SK-N-SH (cell line): ENCODE measurements around the gene VSIG10L. TPM values are rescaled to one million over a fixed set of nuclear protein-coding genes. Genes with fewer than 3 reads are reported as not detected.

ENCODE experiments used
- CTCF ChIA-PET: fragments of 300-600, 350-600 bp; formaldehyde crosslinking; extraction: SDS; loops from one replicate; lab custom pipeline; 2021; lab: Yijun Ruan, JAX
- POLR2A ChIA-PET: fragments of 350-600 bp; sonication (Branson Sonifier 250); formaldehyde crosslinking; extraction: SDS; loops from one replicate; lab custom pipeline; 2020; ENCODE audit warnings: antibody characterized with exemption, inconsistent platforms; lab: Yijun Ruan, JAX
- DNase-seq: peaks from one replicate; pipeline ENCODE4 v3.0.0; 2012
- H2AFZ ChIP-seq: fragments of 200-600 bp; sonication (generic); 2 replicates; pipeline ENCODE4 v1.8.1; 2016; ENCODE audit warnings: antibody characterized with exemption, mild to moderate bottlenecking, low read depth
- H3F3A ChIP-seq: fragments of 200-600 bp; sonication (generic); replicated peaks from 2 replicates; pipeline ENCODE3; 2016; ENCODE audit warnings: antibody characterized with exemption, mild to moderate bottlenecking; ENCODE audit not compliant: insufficient read depth
- H3K27ac ChIP-seq, 2 experiments: fragments of 200-500 bp in 1 of 2; fragments of 200-600 bp in 1 of 2; sonication (Bioruptor generic) in 1 of 2; sonication (generic), shearing (Covaris generic) in 1 of 2; 2 replicates each; pipeline versions ENCODE4 v1.5.1 to v1.6.1; 2014 to 2016; ENCODE audit warnings: low read depth in 2 of 2, inconsistent platforms in 1 of 2, low read length in 1 of 2, mild to moderate bottlenecking in 1 of 2, mixed read lengths in 1 of 2
- H3K27me3 ChIP-seq: fragments of 200-600 bp; sonication (generic), shearing (Covaris generic); 2 replicates; pipeline ENCODE4 v1.6.1; 2016; ENCODE audit warnings: mixed run types; ENCODE audit not compliant: insufficient read depth
- H3K36me3 ChIP-seq, 2 experiments: fragments of 200-500 bp in 1 of 2; fragments of 200-600 bp in 1 of 2; sonication (Bioruptor generic) in 1 of 2; sonication (generic) in 1 of 2; replicated peaks in 1 of 2; 2 replicates each; pipeline versions ENCODE3 to v1.5.1; 2014 to 2016; ENCODE audit warnings: low read length in 1 of 2, mild to moderate bottlenecking in 1 of 2; ENCODE audit not compliant: insufficient read depth in 2 of 2, control insufficient read depth in 1 of 2
- H3K4me1 ChIP-seq, 2 experiments: fragments of 200-500 bp in 1 of 2; fragments of 200-600 bp in 1 of 2; sonication (Bioruptor generic) in 1 of 2; sonication (generic), shearing (Covaris generic) in 1 of 2; 2 replicates each; pipeline versions ENCODE4 v1.5.1 to v1.6.1; 2014 to 2016; ENCODE audit warnings: low read depth in 1 of 2, low read length in 1 of 2, mixed run types in 1 of 2; ENCODE audit not compliant: insufficient read depth in 2 of 2, control insufficient read depth in 1 of 2
- H3K4me2 ChIP-seq: fragments of 200-600 bp; sonication (generic), shearing (Covaris generic); 2 replicates; pipeline ENCODE4 v1.6.1; 2017; ENCODE audit warnings: mixed run types
- H3K4me3 ChIP-seq, 2 experiments: fragments of 200-500 bp in 1 of 2; fragments of 200-600 bp in 1 of 2; sonication (Bioruptor generic) in 1 of 2; sonication (generic), shearing (Covaris generic) in 1 of 2; 2 replicates each; pipeline versions ENCODE4 v1.5.1 to v1.8.1; 2014 to 2016; ENCODE audit warnings: low read depth in 2 of 2, inconsistent platforms in 1 of 2, low read length in 1 of 2, mild to moderate bottlenecking in 1 of 2, mixed read lengths in 1 of 2, moderate library complexity in 1 of 2
- H3K79me2 ChIP-seq: fragments of 200-600 bp; sonication (generic); 2 replicates; pipeline ENCODE4 v1.8.1; 2017; ENCODE audit warnings: mild to moderate bottlenecking; ENCODE audit not compliant: insufficient read depth
- H3K9ac ChIP-seq: fragments of 200-600 bp; sonication (generic); 2 replicates; pipeline ENCODE4 v1.6.1; 2017; ENCODE audit warnings: mixed run types
- H3K9me2 ChIP-seq: fragments of 200-600 bp; sonication (generic); 2 replicates; pipeline ENCODE4 v1.6.1; 2017; ENCODE audit warnings: mixed run types
- H3K9me3 ChIP-seq: fragments of 200-600 bp; sonication (generic); 2 replicates; pipeline ENCODE4 v1.6.1; 2017; ENCODE audit warnings: mixed run types, mild to moderate bottlenecking, moderate library complexity
- H4K20me1 ChIP-seq: fragments of 200-600 bp; sonication (generic); 2 replicates; pipeline ENCODE4 v1.6.1; 2017; ENCODE audit warnings: mild to moderate bottlenecking, mixed run types; ENCODE audit not compliant: insufficient read depth
- CHD2 ChIP-seq: fragments of 150-350 bp; IDR thresholded peaks from 2 replicates; pipeline ENCODE4 v1.6.1; 2018; ENCODE audit warnings: low read length; ENCODE audit not compliant: partially characterized antibody
- FOXJ3 ChIP-seq: sonication (generic); formaldehyde crosslinking; IDR thresholded peaks from 2 replicates; pipeline ENCODE4 v1.5.1; 2020; ENCODE audit warnings: mild to moderate bottlenecking, missing genetic modification reagents
- GABPA ChIP-seq: IDR thresholded peaks from 2 replicates; pipeline ENCODE4 v1.4.0; 2012; ENCODE audit warnings: low read depth, mild to moderate bottlenecking
- GATA2 ChIP-seq: sonication (generic); formaldehyde crosslinking; IDR thresholded peaks from 2 replicates; pipeline ENCODE4 v1.5.0; 2020; ENCODE audit warnings: mild to moderate bottlenecking, missing genetic modification reagents
- MXI1 ChIP-seq: IDR thresholded peaks from 2 replicates; pipeline ENCODE4 v1.6.1; 2012; ENCODE audit warnings: mild to moderate bottlenecking, low read depth, low read length, improper control_type of control experiment
- NRF1 ChIP-seq: IDR thresholded peaks from 2 replicates; pipeline ENCODE4 v1.6.1; 2012; ENCODE audit warnings: low read depth, mild to moderate bottlenecking, low read length
- PBX3 ChIP-seq: IDR thresholded peaks from 2 replicates; pipeline ENCODE4; 2012
- POLR2AphosphoS5 ChIP-seq: IDR thresholded peaks from 2 replicates; pipeline ENCODE4 v1.6.1; 2012; ENCODE audit warnings: low read depth, low read length
- RFX5 ChIP-seq: IDR thresholded peaks from 2 replicates; pipeline ENCODE4 v1.6.1; 2012; ENCODE audit warnings: mild to moderate bottlenecking, improper control_type of control experiment, low read length
- SIN3A ChIP-seq: IDR thresholded peaks from 2 replicates; pipeline ENCODE4 v1.6.1; 2012; ENCODE audit warnings: low read depth, mild to moderate bottlenecking, low read length, moderate library complexity, borderline replicate concordance
- SMC3 ChIP-seq: IDR thresholded peaks from 2 replicates; pipeline ENCODE4 v1.6.1; 2012; ENCODE audit warnings: low read depth, low read length, improper control_type of control experiment
- TCF12 ChIP-seq: IDR thresholded peaks from 2 replicates; pipeline ENCODE4 v1.4.0; 2012
- WGBS: methylation state at CpG from one replicate; pipeline ENCODE4 v1.1.6; 2017; ENCODE audit warnings: low lambda C conversion rate; 5-methylcytosine and 5-hydroxymethylcytosine counted together
- polyA plus RNA-seq, 3 experiments: library from polyadenylated mRNA; depleted of rRNA; stranded (reverse); fragments of >200 nt; gene quantifications; 2 replicates each; pipeline ENCODE4 v1.2.3, GENCODE V29; 2012
- TF ChIP-seq, protein P1 (sequence below): IDR thresholded peaks from 2 replicates; pipeline ENCODE4 v1.4.0; 2012; ENCODE audit warnings: low read depth

VSIG10L gene
- polyA plus RNA-seq, 1 of the 3 experiments (the other 2 are of a cell fraction) = 2.7 TPM

DNA sequence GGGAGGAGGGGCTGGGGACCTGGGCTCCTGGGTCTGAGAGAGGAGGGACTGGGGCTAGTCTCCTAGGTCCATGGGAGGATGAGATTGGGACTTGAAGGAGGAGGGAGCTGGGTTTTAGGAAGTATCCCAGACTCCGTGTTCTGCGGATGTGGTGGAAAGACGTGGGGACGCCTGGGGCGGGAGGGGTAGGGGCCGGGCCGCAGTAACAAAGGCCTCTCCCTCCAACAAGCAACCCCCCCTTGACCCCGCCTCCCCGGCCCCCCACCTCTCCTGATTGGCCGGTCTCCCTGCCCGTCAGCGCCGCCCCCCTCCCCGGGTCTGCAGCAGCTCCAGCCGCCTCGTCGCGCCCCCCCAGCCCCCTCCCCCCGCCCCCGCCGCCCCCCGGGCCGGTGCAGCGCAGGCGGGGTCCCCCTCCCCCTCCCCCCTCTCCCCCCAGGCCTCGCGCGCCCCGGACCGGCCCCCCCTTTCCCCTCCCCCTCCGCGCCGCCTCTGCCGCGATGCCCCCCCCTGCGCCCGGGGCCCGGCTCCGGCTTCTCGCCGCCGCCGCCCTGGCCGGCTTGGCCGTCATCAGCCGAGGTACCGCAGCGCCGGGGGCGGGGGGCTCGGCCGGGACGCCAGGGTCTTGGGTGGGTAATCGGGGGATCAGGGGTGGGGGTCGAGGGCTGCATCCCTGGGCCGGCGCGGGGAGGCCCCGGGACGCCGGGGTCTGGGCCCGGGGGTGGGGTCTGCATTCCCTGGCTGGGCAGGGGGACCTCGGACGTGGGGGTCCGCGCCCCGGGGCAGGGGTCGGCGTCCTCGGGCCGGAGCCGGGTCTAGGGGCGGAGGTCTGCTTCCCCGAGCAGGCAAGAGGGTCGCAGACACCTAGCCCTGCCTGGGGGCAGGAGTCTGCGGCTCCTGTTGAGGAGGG, 30.3 kb downstream of the VSIG10L start, which contains the start of gene IGLON5:
TSS of gene IGLON5 (plus strand) at position 294 of the 907 bp plus-strand sequence. CDS start at position 498, 204 bp downstream.
- POLR2A ChIA-PET = interaction anchor here (1.0 kb wide), 1 partner anchor 8 kb away, joined by 3 read pairs; no protein-coding TSS in a partner anchor
- Histone ChIP-seq H3K9me3 (no peaks in the 10 kb centered on the region), H2AFZ (no peak within 1 kb of the TSS), H3K36me3 (no peaks in the 10 kb centered on the region), H3K27ac (peak within 1 kb of the TSS in 1 of 2 experiments; percentile 58; a peak in 1 of 4 replicates), H4K20me1 (no peaks in the 10 kb centered on the region), H3K9me2 (no peaks in the 10 kb centered on the region), H3K9ac (no peak within 1 kb of the TSS), H3K79me2 (no peaks in the 10 kb centered on the region), H3K4me3 (peak within 1 kb of the TSS in 1 of 2 experiments; percentile 48; a peak in 2 of 4 replicates), H3K27me3 (no peaks in the 10 kb centered on the region), H3K4me2 (no peak within 1 kb of the TSS), H3F3A (no peaks in the 10 kb centered on the region), H3K4me1 (peaks cover 0 to 8% of the 10 kb centered on the region in 2 experiments; a peak in 1 of 4 replicates)
- CTCF ChIA-PET = interaction anchor here (0.6 kb wide), 2 partner anchors 16 to 87 kb away, joined by 3 to 4 read pairs; no protein-coding TSS in a partner anchor
- DNase-seq = peak; percentile 99
- TF ChIP-seq PBX3 (peak; percentile 35; the same call in 1 of the 2 replicates), TCF12 (no peak)
- 7% methylated on average over 18 of the region's 76 CpGs for WGBS

- H3K9ac ChIP-seq = no peak overlapping the region
- H4K20me1 ChIP-seq = no peaks in the 10 kb centered on the region
- H3F3A ChIP-seq = no peaks in the 10 kb centered on the region
- H3K27me3 ChIP-seq = no peaks in the 10 kb centered on the region
- H3K4me2 ChIP-seq = no peak overlapping the region
- no peak for TF ChIP-seq SMC3
- TF ChIP-seq GABPA = no peak
- no peak for TF ChIP-seq RFX5
- TF ChIP-seq CHD2 = no peak
- no peak for TF ChIP-seq NRF1
- TF ChIP-seq SIN3A = no peak
- H3K36me3 ChIP-seq = no peaks in the 10 kb centered on the region
- H2AFZ ChIP-seq = no peak overlapping the region
- no peak overlapping the region for H3K27ac ChIP-seq
- H3K9me2 ChIP-seq = no peaks in the 10 kb centered on the region
- no peak overlapping the region for H3K4me3 ChIP-seq
- ChIA-PET CTCF (interaction anchor here (0.7 kb wide), 1 partner anchor 44 kb away, joined by 3 read pairs; no protein-coding TSS in a partner anchor), POLR2A (no interaction called here)
- no peaks in the 10 kb centered on the region for H3K79me2 ChIP-seq
- no peaks in the 10 kb centered on the region for H3K9me3 ChIP-seq
- DNase-seq = no peak
- 5% methylated on average over 3 of the region's 3 CpGs for WGBS
- no peaks in the 10 kb centered on the region for H3K4me1 ChIP-seq
These were observed 36.5 kb downstream of the VSIG10L start for GRCh38 chr19:51305479-51305878.

- Histone ChIP-seq H3K9me2 (no peaks in the 10 kb centered on the region), H3K4me1 (no peaks in the 10 kb centered on the region), H2AFZ (no peak overlapping the region), H3K36me3 (no peaks in the 10 kb centered on the region), H4K20me1 (no peaks in the 10 kb centered on the region), H3K27ac (no peak overlapping the region), H3K4me3 (no peak overlapping the region), H3F3A (no peaks in the 10 kb centered on the region), H3K27me3 (peaks cover 7% of the 10 kb centered on the region; the same call in 1 of the 2 replicates), H3K9ac (no peak overlapping the region), H3K4me2 (no peak overlapping the region), H3K79me2 (no peaks in the 10 kb centered on the region), H3K9me3 (no peaks in the 10 kb centered on the region)
- CTCF ChIA-PET = interaction anchor here (1.1 to 1.2 kb wide), 3 partner anchors 13 to 42 kb away, joined by 3 read pairs; no protein-coding TSS in a partner anchor
- no peak for TF ChIP-seq NRF1
- TF ChIP-seq GABPA = no peak
- TF ChIP-seq, protein P1, sequence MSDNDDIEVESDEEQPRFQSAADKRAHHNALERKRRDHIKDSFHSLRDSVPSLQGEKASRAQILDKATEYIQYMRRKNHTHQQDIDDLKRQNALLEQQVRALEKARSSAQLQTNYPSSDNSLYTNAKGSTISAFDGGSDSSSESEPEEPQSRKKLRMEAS = no peak
- no peak for TF ChIP-seq POLR2AphosphoS5
- TF ChIP-seq GATA2 = no peak
- TF ChIP-seq SIN3A = no peak
- TF ChIP-seq MXI1 = no peak
- no peak for TF ChIP-seq FOXJ3 (CRISPR knock-in tag)
- DNase-seq = no peak
- WGBS = 1% methylated on average over 7 of the region's 7 CpGs
- POLR2A ChIA-PET = no interaction called here
These were observed 40.7 kb downstream of the VSIG10L start for GRCh38 chr19:51301266-51301665.
